Cerebellar cortex (tissue), 1 donor: ENCODE data around the gene PPP1CA.

Experiments
- DNase-seq: peaks from one replicate; pipeline ENCODE4 v3.0.0-alpha.2; 2015; ENCODE audit warnings: low spot score

Gene PPP1CA

GRCh38 chr11:67382276-67383136 is 19.2 kb downstream of the PPP1CA start:
- peak; percentile 82 for DNase-seq

DNA sequence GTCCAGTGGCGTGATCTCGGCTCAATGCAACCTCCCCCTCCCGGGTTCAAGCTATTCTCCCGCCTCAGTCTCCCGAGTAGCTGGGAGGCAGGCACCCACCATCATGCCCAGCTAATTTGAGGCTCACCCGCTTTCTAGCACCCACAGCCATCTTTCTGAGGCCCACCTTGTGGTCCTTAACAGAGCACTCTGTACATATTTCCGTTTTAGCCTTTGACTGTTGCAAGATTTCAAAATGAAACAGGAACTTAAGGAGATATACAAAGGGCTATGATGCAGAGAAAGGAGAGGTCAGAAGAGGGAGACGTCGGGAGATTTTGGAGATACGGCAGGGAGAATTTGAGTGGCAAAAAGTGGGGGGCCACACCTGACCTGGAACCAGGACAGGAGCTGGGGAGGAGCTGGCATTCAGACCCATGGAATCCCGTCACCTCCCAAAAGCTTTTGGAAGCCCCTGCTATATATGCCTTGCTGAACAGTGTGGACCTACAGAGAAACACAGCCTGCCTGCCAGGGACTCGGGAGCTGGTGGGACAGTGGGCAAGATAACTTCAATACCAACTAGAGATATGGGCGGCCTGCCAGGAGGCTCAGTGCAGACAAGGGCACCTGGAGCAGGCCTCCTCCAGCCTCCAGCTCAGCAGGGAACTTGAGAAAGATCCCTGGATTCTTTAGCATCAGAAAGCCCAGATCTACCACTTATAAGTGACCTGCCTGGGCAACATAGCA is 20.2 kb downstream of the PPP1CA start:
- DNase-seq, result no peak

GRCh38 chr11:67379061-67380058 is 22.3 kb downstream of the PPP1CA start:
- no peak for DNase-seq

DNA sequence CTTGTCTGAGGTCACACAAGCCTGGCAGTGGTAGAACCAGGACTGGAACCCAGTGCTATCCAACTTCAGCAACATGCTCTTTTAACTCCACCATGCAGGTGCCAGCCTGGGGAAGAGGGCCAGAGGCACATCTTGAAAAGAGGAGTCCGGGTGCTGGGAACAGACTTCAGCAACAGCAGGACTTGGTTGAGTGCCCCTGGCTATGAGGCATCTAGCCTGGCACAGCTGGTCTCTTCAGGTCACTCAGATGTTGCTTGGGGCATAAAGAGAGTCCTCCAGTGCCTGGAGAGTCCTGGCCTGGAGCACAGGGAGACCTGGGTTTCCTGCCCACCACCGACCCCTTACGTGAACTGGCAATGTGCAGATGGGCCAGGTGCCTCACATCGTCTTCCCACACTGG is 23.1 kb downstream of the PPP1CA start:
- DNase-seq, result no peak

- DNase-seq, result no peak
Measured at GRCh38 chr11:67376873-67377808, 24.5 kb downstream of the PPP1CA start.

GRCh38 chr11:67376063-67376820 is 25.4 kb downstream of the PPP1CA start:
- no peak for DNase-seq

DNA sequence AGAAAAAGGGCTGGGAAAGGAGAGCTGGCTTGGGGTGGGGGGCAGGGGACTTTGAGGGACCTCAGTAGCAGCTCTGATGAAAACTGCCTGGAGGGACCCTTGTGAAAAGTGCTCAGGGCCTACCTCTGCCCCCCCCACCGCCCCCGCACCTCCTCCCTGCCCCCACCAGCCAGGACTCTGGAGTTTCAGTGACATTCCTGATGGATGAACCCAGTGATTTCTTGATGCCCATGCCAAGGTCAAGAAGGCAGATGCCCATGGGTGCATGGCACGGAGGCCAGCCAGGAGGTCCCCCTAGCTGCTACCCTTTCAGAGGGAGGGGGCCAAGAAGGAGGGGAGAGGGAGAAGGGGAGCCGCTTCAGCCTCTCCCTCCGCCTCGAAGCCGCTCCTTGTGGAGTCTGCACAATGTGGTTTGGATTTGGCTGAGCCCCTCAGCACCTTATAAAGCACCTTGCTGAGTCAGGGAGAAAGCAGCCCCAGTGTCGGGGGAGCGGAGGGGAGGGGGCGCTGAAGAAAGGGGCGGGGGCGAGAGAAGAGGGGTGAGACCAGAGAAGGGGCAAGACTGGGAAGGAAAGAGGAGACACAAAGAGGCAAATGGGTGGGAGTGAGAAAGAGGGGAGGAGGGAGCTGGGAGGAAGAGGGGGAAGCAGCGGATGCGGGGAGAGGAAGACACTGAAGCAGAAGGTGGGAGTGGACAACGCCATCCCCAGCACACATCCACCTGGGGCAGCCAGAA is 26.2 kb downstream of the PPP1CA start:
- no peak for DNase-seq

- DNase-seq, result no peak
Measured at GRCh38 chr11:67374571-67375281, 26.9 kb downstream of the PPP1CA start.

DNA sequence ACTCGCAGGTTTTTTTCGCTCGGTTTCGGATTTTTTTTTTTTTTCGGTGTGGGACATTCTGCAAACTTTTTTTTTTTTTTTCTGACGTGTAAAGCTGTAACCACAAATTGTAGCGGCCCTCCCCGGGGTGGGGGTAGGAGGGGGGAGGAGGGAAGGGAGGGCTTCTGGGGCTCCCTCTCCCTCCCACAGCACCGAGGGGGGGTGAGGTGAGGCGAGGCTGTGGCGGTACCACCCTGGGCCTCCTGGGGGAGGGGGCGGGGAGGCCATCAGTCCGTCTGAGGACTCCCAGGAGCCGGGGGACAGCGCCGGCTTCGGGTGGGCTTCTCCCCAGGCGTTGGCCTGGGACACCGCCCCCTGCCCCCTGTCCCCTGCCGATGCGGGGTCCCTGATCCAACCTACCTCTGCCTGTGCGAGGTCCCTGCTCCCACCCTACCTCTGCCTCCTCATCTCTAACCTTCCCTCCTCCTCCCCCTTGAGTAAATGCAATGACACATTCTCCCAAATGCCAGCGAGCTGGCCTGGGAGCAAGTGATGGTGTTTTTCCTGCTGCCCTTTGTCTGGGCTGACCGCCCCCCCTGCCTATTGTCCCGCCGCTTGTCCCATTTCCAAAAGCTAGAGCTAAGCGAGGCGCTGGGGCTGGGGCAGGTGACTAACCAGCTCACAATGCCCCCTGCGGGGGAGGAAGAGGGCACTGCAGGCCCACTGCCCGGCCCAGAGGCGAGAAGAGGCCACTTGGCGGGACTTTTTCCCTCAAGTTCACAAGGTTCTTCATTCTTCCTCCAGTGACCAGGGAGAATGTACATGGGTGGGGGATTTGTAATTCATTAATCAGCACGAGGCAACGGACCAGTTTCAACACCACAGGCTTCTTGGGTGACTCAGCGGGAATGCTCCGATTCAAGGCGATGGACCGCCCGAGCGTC is 27.7 kb downstream of the PPP1CA start:
- peak; percentile 66 for DNase-seq

GRCh38 chr11:67372993-67373647 is 28.5 kb downstream of the PPP1CA start, which contains the start of gene CLCF1:
Gene CLCF1 (minus strand): TSS chr11:67373598. CDS start chr11:67373539, 59 bp downstream.
- no peak for DNase-seq

- no peak for DNase-seq
Measured at GRCh38 chr11:67372321-67372992, 29.2 kb downstream of the PPP1CA start.

DNA sequence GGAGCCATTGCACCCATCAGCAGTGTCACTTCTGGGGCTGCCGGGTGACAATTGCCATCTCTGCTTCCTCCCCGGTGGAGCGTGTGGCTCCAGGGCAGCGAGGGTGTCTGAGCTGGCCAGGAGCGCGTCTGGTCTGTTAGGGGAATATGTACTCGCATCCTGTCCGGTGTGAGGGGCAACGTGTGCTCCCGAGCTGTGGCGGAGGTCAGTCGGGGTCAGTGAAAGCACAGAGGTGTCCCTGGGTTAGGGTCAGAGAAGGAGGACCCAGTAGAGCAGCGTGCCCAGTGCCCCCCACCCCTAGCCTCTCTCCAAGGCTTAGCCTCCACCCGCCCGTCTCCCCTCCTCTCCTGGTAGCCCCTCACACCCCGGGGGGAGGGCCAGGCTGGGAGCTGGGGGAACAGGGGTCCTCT is 29.7 kb downstream of the PPP1CA start:
- no peak for DNase-seq

GRCh38 chr11:67371189-67371910 is 30.3 kb downstream of the PPP1CA start:
- peak; percentile 54 for DNase-seq

GRCh38 chr11:67370351-67371076 is 31.1 kb downstream of the PPP1CA start:
- no peak for DNase-seq

- no peak for DNase-seq
Measured at GRCh38 chr11:67369801-67370284, 31.8 kb downstream of the PPP1CA start.
